ENCODE measurements around the gene FAAP20. TPM values are rescaled to one million over a fixed set of nuclear protein-coding genes. Genes with fewer than 3 reads are reported as not detected.

FAAP20 gene
- total RNA-seq, 1 experiment from 2014 or later, result 119 TPM

DNA sequence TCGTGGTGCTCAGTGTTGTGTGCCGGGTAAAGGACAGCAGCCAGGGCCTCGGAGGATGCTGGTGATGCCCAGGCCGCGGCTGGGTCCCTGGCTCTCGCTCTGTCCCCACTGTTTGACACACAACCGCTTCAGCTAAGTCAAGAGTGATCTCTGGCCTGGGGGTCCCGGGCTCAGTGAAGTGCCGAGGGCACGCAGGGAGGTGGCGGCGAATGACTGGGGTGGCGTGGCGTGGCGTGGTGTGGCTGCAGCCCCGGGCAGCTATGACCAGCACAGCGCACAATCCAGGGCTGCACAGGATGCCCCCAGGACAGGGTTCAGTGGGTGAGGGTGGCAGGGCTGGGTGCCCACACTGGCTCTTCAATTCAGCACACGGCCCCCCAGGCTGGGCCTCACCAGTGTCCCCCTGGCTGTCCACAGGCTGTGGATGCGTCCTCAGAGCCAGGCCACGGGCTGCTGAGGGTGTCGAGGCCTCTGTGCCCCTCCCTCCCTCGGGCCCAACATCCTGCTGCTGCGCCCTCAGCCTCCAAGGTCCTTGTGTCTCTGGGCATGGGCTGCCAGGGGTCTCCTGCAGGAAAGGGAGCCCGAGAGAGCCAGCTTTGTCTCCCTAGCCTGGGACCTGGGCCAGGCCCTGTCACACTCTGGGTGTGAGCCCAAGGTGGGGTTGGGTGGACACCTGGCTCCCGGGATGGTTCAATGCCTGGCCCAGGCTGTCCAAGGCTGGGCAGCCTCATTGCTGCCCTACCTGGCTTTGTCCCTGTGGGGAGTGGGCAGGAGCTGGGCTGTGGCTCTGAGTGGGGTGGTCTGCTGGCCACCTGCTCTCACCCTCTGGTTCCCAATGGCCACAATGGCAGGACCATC, 21.6 kb upstream of the FAAP20 start:
- no peak overlapping the region for H3K27ac ChIP-seq (ENCODE audit: insufficient read length, low read depth, low read length)
- no peak overlapping the region for H4K8ac ChIP-seq (replicated peaks; ENCODE audit: insufficient read length, low read depth, low read length)
- no peak for DNase-seq
- H3K23me2 ChIP-seq (ENCODE audit: insufficient read length, low read depth, low read length, poor library complexity, severe bottlenecking), result no peaks in the 10 kb centered on the region
- Mint-ChIP-seq H3K36me3 (ENCODE audit: insufficient read depth in 1 of 3, low read depth in 3 of 3) (no peaks in the 10 kb centered on the region), H3K9me3 (0 out of 5 replicates have a peak, but pooled peaks cover 0 to 2% of the 10 kb centered on the region in 2 experiments), H3K27ac (no peak overlapping the region; a peak in 2 of 7 replicates), H3K27me3 (ENCODE audit: low read depth) (peaks cover 5% of the 10 kb centered on the region), H3K4me3 (no peak overlapping the region), H3K4me1 (peaks cover 3 to 12% of the 10 kb centered on the region in 2 experiments; a peak in 3 of 4 replicates)
- H3K23ac ChIP-seq (ENCODE audit: insufficient read length, low read depth, low read length), result no peak overlapping the region
- H3K14ac ChIP-seq (ENCODE audit: insufficient read depth, low read length), result no peak overlapping the region
- no peak overlapping the region; the same call in 1 of the 2 replicates for H3K4ac ChIP-seq (ENCODE audit: low read depth, low read length)
- H3K18ac ChIP-seq (ENCODE audit: insufficient read length, low read depth, low read length), result no peak overlapping the region
- H3T11ph ChIP-seq (ENCODE audit: low read length), result no peak overlapping the region
- no peak overlapping the region for H3K9ac ChIP-seq (ENCODE audit: extremely low read depth, insufficient read length, low read length)
- H3K79me1 ChIP-seq (ENCODE audit: insufficient read depth, low read depth, low read length, poor library complexity, severe bottlenecking), result no peaks in the 10 kb centered on the region
- H3K56ac ChIP-seq (ENCODE audit: insufficient read length, low read depth, low read length), result no peak overlapping the region
- no CpG with 5 or more reads among the region's 25 CpGs for WGBS (ENCODE audit: extremely low coverage, insufficient read length, low lambda C conversion rate)
- no peak overlapping the region for H2BK12ac ChIP-seq (ENCODE audit: insufficient read length, low read depth, low read length)
- H2BK120ac ChIP-seq (ENCODE audit: low read depth, low read length, poor library complexity, severe bottlenecking), result no peak overlapping the region
- no peak overlapping the region for H4K91ac ChIP-seq (ENCODE audit: insufficient read length, low read depth, low read length)
- no peak overlapping the region for H3K4me2 ChIP-seq (ENCODE audit: insufficient read depth, insufficient read length, low read length)
- H2BK15ac ChIP-seq (ENCODE audit: low read depth, low read length), result no peak overlapping the region
- H2BK5ac ChIP-seq (ENCODE audit: insufficient read length, low read length), result no peak overlapping the region
- H3K4me1 ChIP-seq (ENCODE audit: insufficient read depth, low read length), result no peaks in the 10 kb centered on the region
- no peaks in the 10 kb centered on the region for H3K9me3 ChIP-seq (ENCODE audit: control insufficient read depth, low read depth, low read length)
- H3K79me2 ChIP-seq (ENCODE audit: insufficient read depth, low read length), result no peaks in the 10 kb centered on the region
- no peaks in the 10 kb centered on the region for H3K27me3 ChIP-seq (ENCODE audit: insufficient read depth, low read length)
- no peak overlapping the region for H4K5ac ChIP-seq (ENCODE audit: insufficient read length, low read depth, low read length)
- H2AK5ac ChIP-seq (ENCODE audit: insufficient read length, low read length), result no peak overlapping the region
- no peaks in the 10 kb centered on the region for H4K20me1 ChIP-seq (ENCODE audit: control insufficient read depth, insufficient read depth, insufficient read length)
- TF ChIP-seq, protein P1, sequence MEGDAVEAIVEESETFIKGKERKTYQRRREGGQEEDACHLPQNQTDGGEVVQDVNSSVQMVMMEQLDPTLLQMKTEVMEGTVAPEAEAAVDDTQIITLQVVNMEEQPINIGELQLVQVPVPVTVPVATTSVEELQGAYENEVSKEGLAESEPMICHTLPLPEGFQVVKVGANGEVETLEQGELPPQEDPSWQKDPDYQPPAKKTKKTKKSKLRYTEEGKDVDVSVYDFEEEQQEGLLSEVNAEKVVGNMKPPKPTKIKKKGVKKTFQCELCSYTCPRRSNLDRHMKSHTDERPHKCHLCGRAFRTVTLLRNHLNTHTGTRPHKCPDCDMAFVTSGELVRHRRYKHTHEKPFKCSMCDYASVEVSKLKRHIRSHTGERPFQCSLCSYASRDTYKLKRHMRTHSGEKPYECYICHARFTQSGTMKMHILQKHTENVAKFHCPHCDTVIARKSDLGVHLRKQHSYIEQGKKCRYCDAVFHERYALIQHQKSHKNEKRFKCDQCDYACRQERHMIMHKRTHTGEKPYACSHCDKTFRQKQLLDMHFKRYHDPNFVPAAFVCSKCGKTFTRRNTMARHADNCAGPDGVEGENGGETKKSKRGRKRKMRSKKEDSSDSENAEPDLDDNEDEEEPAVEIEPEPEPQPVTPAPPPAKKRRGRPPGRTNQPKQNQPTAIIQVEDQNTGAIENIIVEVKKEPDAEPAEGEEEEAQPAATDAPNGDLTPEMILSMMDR (conservative IDR thresholded peaks at IDR 0.05), result no peak
- H2AFZ ChIP-seq (ENCODE audit: low read length), result no peak overlapping the region
- H2BK20ac ChIP-seq (ENCODE audit: low read depth, low read length, poor library complexity, severe bottlenecking), result no peak overlapping the region

Measured in H9 (cell line).